Pancreas (tissue), 10 donors: Measurements from ENCODE around the gene NR3C2. TPM values are rescaled to one million over a fixed set of nuclear protein-coding genes. Genes with fewer than 3 reads are reported as not detected.

Experiments
- ATAC-seq, 4 donors: fragments of 200-7000 bp; cut with Tn5 transposase; one replicate each; pipeline versions ENCODE4 v1.8.0 to v1.9.1; 2020; ENCODE audit warnings: mild to moderate bottlenecking in 4 of 4, moderate library complexity in 4 of 4
- DNase-seq, 6 donors: peaks; one replicate each; pipeline ENCODE4 v3.0.0-alpha.2; 2020
- FAIRE-seq: peaks from 2 replicates; lab custom pipeline; 2012; peaks lifted over from hg19 to GRCh38; lab: Jason Lieb, UNC
- H3K27ac ChIP-seq, 4 donors: fragments of 200-600 bp; sonication (generic); 1 replicate in 3 of 4; 2 replicates in 1 of 4; pipeline versions ENCODE4 v1.5.0 to v1.8.0; 2020
- H3K27me3 ChIP-seq, 4 donors: fragments of 200-600 bp; one replicate each; pipeline ENCODE4 v1.8.0; 2021
- H3K36me3 ChIP-seq, 3 donors: fragments of 200-600 bp; sonication (generic) in 1 of 3; one replicate each; pipeline versions ENCODE4 v1.5.0 to v1.8.0; 2020 to 2021
- H3K4me1 ChIP-seq, 3 donors: fragments of 200-600 bp; one replicate each; pipeline ENCODE4 v1.8.0; 2021
- H3K4me3 ChIP-seq, 4 donors: fragments of 200-600 bp; sonication (generic) in 2 of 4; one replicate each; pipeline versions ENCODE4 v1.5.0 to v1.8.0; 2020 to 2021
- H3K9me3 ChIP-seq, 4 donors: fragments of 200-600 bp; one replicate each; pipeline ENCODE4 v1.8.0; 2021
- WGBS, 2 donors: extraction: QIAGEN DNeasy Blood & Tissue Kit; methylation state at CpG; one replicate each; pipeline ENCODE4 v1.1.7; 2013; 5-methylcytosine and 5-hydroxymethylcytosine counted together
- intact Hi-C, 3 donors: fragments of 100-400 bp; cut with DNase I; formaldehyde crosslinking; loops; one replicate each; pipeline versions ENCODE4 v1.11.1 to v1.14.2; 2022
- polyA plus RNA-seq, 2 donors: library from polyadenylated mRNA; stranded (reverse); fragments of 200-250 nt; gene quantifications; one replicate each; pipeline ENCODE4 v1.2.3, GENCODE V29; 2013
- total RNA-seq, 6 donors: library from RNA; stranded (reverse); fragmentation: NEBNext Ultra II Directional in 4 of 6; extraction: Animal tissue kit (Norgen Biotek cat#: 25700) in 4 of 6; gene quantifications; one replicate each; pipeline versions ENCODE4 v1.2.1 to v1.2.4, GENCODE V29; 2021 to 2023
- TF ChIP-seq, protein P1 (sequence below), 4 donors: fragments of 200-600 bp; sonication (generic) in 3 of 4; IDR thresholded peaks; one replicate each; pipeline versions ENCODE4 v1.5.0 to v1.8.0; 2021; ENCODE audit warnings: antibody characterized with exemption in 4 of 4
- donor health status: healthy with polysubstance abuse.
- donor health status: DM: no; HTN: no; CAD: no; lungs with moderate emphysema.
- donor health status: DM: no; HTN: no; CAD: no.
- donor health status: control.
- donor health status: control.
- donor health status: Bipolar disorder and iron deficiency.
- donor health status: DM: yes; HTN: yes; CAD: no.
- donor health status: DM: no; HTN: no; CAD: no.
- donor health status: DM: no; HTN: no; CAD: no.
- donor health status: DM: yes; HTN: yes; CAD: no.

The NR3C2 gene
- total and polyA plus RNA-seq, 8 donors: 2.5 to 15.7 (median 12.5) TPM

DNA sequence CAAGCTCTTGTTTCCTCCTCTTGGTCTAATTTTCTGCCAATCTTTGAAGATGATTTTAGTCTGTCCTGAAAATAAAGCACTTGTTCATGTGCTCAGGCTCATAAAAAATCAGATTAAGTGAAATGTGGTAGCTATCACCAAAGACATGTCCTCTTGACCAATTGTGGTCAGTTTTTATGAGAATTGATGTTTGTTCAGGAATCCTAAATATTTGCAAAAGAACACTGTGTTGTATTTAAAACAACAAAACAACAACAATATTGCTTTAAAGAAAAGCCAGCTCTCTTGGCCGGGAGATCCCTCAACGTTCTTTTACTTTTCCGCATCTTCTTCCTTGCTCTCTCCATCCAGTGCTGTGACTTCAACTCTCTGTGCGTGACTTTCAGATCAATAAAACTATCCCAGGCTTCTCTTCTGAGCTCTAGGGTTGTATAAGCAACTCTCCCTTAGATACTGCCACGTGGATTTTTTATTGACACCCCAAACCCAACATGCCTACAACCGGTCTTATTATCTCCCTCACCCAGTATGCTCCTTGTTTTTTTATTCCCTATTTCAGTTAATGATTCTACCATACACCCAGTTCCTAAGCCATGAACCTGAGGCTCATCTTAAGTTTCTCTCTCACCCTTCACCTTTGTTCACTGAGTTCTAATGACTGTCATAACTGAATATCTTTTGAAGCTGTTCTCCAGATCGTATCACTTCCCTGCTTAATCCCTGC lies 400.4 kb downstream of the NR3C2 start:
- FAIRE-seq: no peak
- Histone ChIP-seq H3K36me3 (no peaks in the 10 kb centered on the region), H3K4me1 (no peaks in the 10 kb centered on the region), H3K27ac (no peak overlapping the region), H3K27me3 (no peaks in the 10 kb centered on the region), H3K9me3 (no peaks in the 10 kb centered on the region), H3K4me3 (no peak overlapping the region)
- no peak for ATAC-seq
- 74 to 78% methylated on average over 7 of the region's 7 CpGs for WGBS, 2 donors
- intact Hi-C loops: no loop called here
- TF ChIP-seq, protein P1, sequence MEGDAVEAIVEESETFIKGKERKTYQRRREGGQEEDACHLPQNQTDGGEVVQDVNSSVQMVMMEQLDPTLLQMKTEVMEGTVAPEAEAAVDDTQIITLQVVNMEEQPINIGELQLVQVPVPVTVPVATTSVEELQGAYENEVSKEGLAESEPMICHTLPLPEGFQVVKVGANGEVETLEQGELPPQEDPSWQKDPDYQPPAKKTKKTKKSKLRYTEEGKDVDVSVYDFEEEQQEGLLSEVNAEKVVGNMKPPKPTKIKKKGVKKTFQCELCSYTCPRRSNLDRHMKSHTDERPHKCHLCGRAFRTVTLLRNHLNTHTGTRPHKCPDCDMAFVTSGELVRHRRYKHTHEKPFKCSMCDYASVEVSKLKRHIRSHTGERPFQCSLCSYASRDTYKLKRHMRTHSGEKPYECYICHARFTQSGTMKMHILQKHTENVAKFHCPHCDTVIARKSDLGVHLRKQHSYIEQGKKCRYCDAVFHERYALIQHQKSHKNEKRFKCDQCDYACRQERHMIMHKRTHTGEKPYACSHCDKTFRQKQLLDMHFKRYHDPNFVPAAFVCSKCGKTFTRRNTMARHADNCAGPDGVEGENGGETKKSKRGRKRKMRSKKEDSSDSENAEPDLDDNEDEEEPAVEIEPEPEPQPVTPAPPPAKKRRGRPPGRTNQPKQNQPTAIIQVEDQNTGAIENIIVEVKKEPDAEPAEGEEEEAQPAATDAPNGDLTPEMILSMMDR (IDR thresholded peaks at IDR 0.05): no peak
- no peak for DNase-seq

DNA sequence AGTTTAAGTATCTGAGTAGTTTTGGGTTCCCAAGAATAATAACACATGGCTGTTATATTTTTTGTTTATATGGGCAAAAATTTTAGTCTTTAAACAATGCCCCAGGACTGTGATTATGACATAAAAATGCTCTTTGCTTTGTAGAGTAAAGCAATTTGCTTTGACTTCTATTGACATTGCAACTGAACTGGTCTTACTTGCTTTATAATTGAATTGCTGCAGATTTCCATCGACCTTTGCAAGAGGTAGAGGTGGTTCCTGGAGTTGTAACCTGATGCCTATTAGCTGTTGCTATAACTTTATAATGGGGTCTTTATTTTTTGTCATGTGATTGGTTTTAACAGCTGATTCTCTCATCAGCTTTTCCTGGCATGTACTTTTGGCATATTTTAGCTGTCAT lies 407.4 kb downstream of the NR3C2 start:
- Histone ChIP-seq H3K36me3 (no peaks in the 10 kb centered on the region), H3K9me3 (no peaks in the 10 kb centered on the region), H3K27me3 (no peaks in the 10 kb centered on the region), H3K27ac (no peak overlapping the region), H3K4me1 (no peaks in the 10 kb centered on the region), H3K4me3 (no peak overlapping the region)
- ATAC-seq: no peak
- FAIRE-seq: no peak
- no peak for DNase-seq
- TF ChIP-seq, protein P1 (IDR thresholded peaks at IDR 0.05): no peak
- intact Hi-C loops: no loop called here
- WGBS, 2 donors: 3 to 13% methylated on average over 1 of the region's 1 CpG

DNA sequence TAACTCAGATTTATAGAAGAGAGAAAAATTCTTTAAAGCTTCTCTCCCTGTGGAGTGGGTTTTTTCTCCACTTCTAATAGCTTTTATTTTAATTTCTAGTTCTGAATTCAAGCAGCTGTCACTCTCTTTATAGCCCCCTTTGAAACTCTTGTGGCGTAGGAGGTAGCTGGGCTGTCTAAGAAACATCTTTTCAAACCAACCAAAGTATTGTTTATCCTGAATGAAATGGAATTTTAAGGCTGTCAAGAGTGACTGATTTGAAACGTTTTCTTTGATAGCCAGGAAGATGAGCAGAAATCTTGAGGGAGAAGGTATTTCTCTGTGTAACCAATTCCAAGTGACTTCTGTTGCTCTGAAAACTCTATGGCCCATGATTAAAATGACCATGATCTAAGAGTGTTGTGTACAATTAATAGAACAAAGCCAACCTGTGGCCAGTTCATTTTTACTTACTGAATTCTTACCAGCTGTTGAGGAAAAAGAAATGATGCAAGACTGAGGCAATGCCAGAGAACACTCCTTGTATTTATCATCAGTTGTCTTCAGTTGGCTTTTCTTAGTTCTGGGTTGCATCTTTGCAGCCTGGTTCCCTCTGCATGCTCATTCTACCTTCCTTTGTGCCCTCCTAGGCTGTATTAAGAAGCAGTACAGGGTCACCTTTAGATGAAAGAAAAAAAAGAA lies 411.9 kb downstream of the NR3C2 start:
- Histone ChIP-seq H3K9me3 (no peaks in the 10 kb centered on the region), H3K36me3 (no peaks in the 10 kb centered on the region), H3K4me3 (no peak overlapping the region), H3K27ac (no peak overlapping the region), H3K27me3 (no peaks in the 10 kb centered on the region), H3K4me1 (no peaks in the 10 kb centered on the region)
- ATAC-seq (no peak), FAIRE-seq (no peak), DNase-seq (no peak)
- TF ChIP-seq, protein P1 (IDR thresholded peaks at IDR 0.05): no peak
- 65 to 70% methylated on average over 2 of the region's 2 CpGs for WGBS, 2 donors
- intact Hi-C loops: no loop called here

DNA sequence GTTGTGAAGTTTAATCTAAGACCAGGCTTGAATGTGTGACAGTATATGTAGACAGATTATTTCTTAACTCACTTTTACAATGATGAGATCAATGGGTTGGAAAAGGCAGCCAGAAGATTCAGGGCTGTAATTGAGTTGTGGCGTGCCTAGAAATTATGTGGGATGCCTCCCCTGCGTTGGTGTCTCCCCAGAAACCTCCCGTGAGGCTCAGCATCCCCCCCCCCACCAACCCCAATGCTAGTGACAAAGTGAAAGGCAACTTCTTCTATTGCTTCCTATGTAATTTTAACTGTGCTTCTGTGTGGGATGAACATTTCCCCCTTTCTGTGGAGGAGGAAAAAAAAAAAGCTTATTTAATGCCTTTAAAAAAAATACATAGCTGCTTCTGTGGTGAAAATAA lies 412.4 kb downstream of the NR3C2 start:
- TF ChIP-seq, protein P1 (IDR thresholded peaks at IDR 0.05): no peak
- H3K9me3 ChIP-seq: no peaks in the 10 kb centered on the region
- ATAC-seq (no peak), DNase-seq (no peak), FAIRE-seq (no peak)
- 86 to 96% methylated on average over 3 of the region's 3 CpGs for WGBS, 2 donors
- no peaks in the 10 kb centered on the region for H3K27me3 ChIP-seq
- no peaks in the 10 kb centered on the region for H3K36me3 ChIP-seq
- H3K27ac ChIP-seq: no peak overlapping the region
- intact Hi-C loops: no loop called here
- no peak overlapping the region for H3K4me3 ChIP-seq
- no peaks in the 10 kb centered on the region for H3K4me1 ChIP-seq
